Karpas-422 (cell line): ENCODE results near the gene TENM4. TPM values are rescaled to one million over a fixed set of nuclear protein-coding genes. Genes with fewer than 3 reads are reported as not detected.

ENCODE experiments used
- DNase-seq: peaks from one replicate; pipeline ENCODE4 v3.0.0-alpha.2; 2015
- H2AFZ ChIP-seq: fragments of 200-600 bp; sonication (generic); 2 replicates; pipeline ENCODE4 v1.6.1; 2014; ENCODE audit warnings: antibody characterized with exemption, low read length, mixed read lengths
- H3K27ac ChIP-seq: fragments of 200-600 bp; sonication (generic); 2 replicates; pipeline ENCODE4 v1.5.1; 2014; ENCODE audit warnings: mild to moderate bottlenecking, low read length, moderate library complexity
- H3K27me3 ChIP-seq: fragments of 200-600 bp; sonication (generic); 2 replicates; pipeline ENCODE4 v1.6.1; 2014; ENCODE audit warnings: low read length, mixed read lengths
- H3K36me3 ChIP-seq: fragments of 200-600 bp; sonication (generic); 2 replicates; pipeline ENCODE4 v1.6.1; 2014; ENCODE audit warnings: low read length, mixed read lengths; ENCODE audit not compliant: insufficient read depth
- H3K4me1 ChIP-seq: fragments of 200-600 bp; sonication (generic); 2 replicates; pipeline ENCODE4 v1.6.1; 2014; ENCODE audit warnings: mild to moderate bottlenecking, low read length, mixed read lengths
- H3K4me2 ChIP-seq: fragments of 200-600 bp; sonication (generic); 2 replicates; pipeline ENCODE4 v1.6.1; 2014; ENCODE audit warnings: low read length, low read depth, mild to moderate bottlenecking; ENCODE audit not compliant: poor library complexity, severe bottlenecking
- H3K4me3 ChIP-seq: fragments of 200-600 bp; sonication (generic); 2 replicates; pipeline ENCODE4 v1.5.1; 2014; ENCODE audit warnings: mild to moderate bottlenecking, antibody characterized with exemption, low read length, mixed read lengths
- H3K79me2 ChIP-seq: fragments of 200-600 bp; sonication (generic); 2 replicates; pipeline ENCODE4 v1.6.1; 2014; ENCODE audit warnings: mild to moderate bottlenecking, low read length, mixed read lengths
- H3K9ac ChIP-seq: fragments of 200-600 bp; sonication (generic); 2 replicates; pipeline ENCODE4 v1.6.0; 2014; ENCODE audit warnings: low read length
- H3K9me2 ChIP-seq: fragments of 200-600 bp; sonication (generic), shearing (Covaris generic); replicated peaks from 2 replicates; pipeline ENCODE4 v1.6.0; 2014; ENCODE audit warnings: mild to moderate bottlenecking, low read length, moderate library complexity; ENCODE audit not compliant: insufficient read depth
- H3K9me3 ChIP-seq: fragments of 300-700, 200-600 bp; sonication (generic); 2 replicates; pipeline ENCODE4 v1.6.1; 2014; ENCODE audit warnings: low read length, mixed read lengths
- H4K20me1 ChIP-seq: fragments of 200-600 bp; sonication (generic); 2 replicates; pipeline ENCODE4 v1.6.1; 2014; ENCODE audit warnings: mild to moderate bottlenecking, antibody characterized with exemption, low read length, low read depth; ENCODE audit not compliant: insufficient read depth
- total RNA-seq: library from RNA; depleted of rRNA; stranded (reverse); fragments of >200 nt; shearing (Covaris generic); gene quantifications from 2 replicates; pipeline ENCODE4 v1.2.3, GENCODE V29; 2014; ENCODE audit warnings: low replicate concordance

TENM4 gene
- total RNA-seq, 1 experiment from 2014 or later: not detected

GRCh38 chr11:79088967-79089366, 351.9 kb downstream of the TENM4 start:
- Histone ChIP-seq H2AFZ (no peak overlapping the region), H3K27ac (no peak overlapping the region), H3K36me3 (no peaks in the 10 kb centered on the region), H3K9me3 (no peaks in the 10 kb centered on the region), H3K9me2 (no peaks in the 10 kb centered on the region), H3K27me3 (no peaks in the 10 kb centered on the region), H3K79me2 (no peaks in the 10 kb centered on the region), H3K4me2 (no peak overlapping the region), H3K4me1 (no peaks in the 10 kb centered on the region), H3K4me3 (no peak overlapping the region), H3K9ac (no peak overlapping the region), H4K20me1 (no peaks in the 10 kb centered on the region)
- no peak for DNase-seq

- no peak overlapping the region for H2AFZ ChIP-seq
Observed at GRCh38 chr11:79087961-79088318, 352.9 kb downstream of the TENM4 start.

GRCh38 chr11:79087238-79087960, 353.4 kb downstream of the TENM4 start:
- Histone ChIP-seq H3K4me3 (no peak overlapping the region), H2AFZ (no peak overlapping the region), H3K79me2 (no peaks in the 10 kb centered on the region), H3K4me2 (no peak overlapping the region), H3K36me3 (no peaks in the 10 kb centered on the region), H4K20me1 (no peaks in the 10 kb centered on the region), H3K9ac (no peak overlapping the region), H3K27me3 (no peaks in the 10 kb centered on the region), H3K27ac (no peak overlapping the region), H3K9me3 (no peaks in the 10 kb centered on the region), H3K9me2 (no peaks in the 10 kb centered on the region), H3K4me1 (no peaks in the 10 kb centered on the region)
- DNase-seq: no peak

More at GRCh38 chr11:79087961-79088318, 352.9 kb downstream of the TENM4 start:
- H3K36me3 ChIP-seq: no peaks in the 10 kb centered on the region
- no peak for DNase-seq
- H3K27ac ChIP-seq: no peak overlapping the region
- no peak overlapping the region for H3K4me2 ChIP-seq
- H3K9me2 ChIP-seq: no peaks in the 10 kb centered on the region
- H3K4me3 ChIP-seq: no peak overlapping the region
- no peaks in the 10 kb centered on the region for H3K4me1 ChIP-seq
- H4K20me1 ChIP-seq: no peaks in the 10 kb centered on the region
- H3K9me3 ChIP-seq: no peaks in the 10 kb centered on the region
- H3K27me3 ChIP-seq: no peaks in the 10 kb centered on the region
- H3K79me2 ChIP-seq: no peaks in the 10 kb centered on the region
- H3K9ac ChIP-seq: no peak overlapping the region

GRCh38 chr11:79086056-79086455, 354.8 kb downstream of the TENM4 start:
- Histone ChIP-seq H3K36me3 (no peaks in the 10 kb centered on the region), H3K9ac (no peak overlapping the region), H3K9me3 (no peaks in the 10 kb centered on the region), H3K9me2 (no peaks in the 10 kb centered on the region), H3K4me2 (no peak overlapping the region), H3K27ac (no peak overlapping the region), H3K4me1 (no peaks in the 10 kb centered on the region), H3K79me2 (no peaks in the 10 kb centered on the region), H3K4me3 (no peak overlapping the region), H4K20me1 (no peaks in the 10 kb centered on the region), H2AFZ (no peak overlapping the region), H3K27me3 (no peaks in the 10 kb centered on the region)
- DNase-seq: no peak

GRCh38 chr11:79084382-79084781, 356.4 kb downstream of the TENM4 start:
- Histone ChIP-seq H3K9me3 (no peaks in the 10 kb centered on the region), H3K27ac (no peak overlapping the region), H2AFZ (no peak overlapping the region), H3K79me2 (no peaks in the 10 kb centered on the region), H3K4me1 (no peaks in the 10 kb centered on the region), H3K36me3 (no peaks in the 10 kb centered on the region), H3K27me3 (no peaks in the 10 kb centered on the region), H3K4me2 (no peak overlapping the region), H3K4me3 (no peak overlapping the region), H3K9ac (no peak overlapping the region), H4K20me1 (no peaks in the 10 kb centered on the region), H3K9me2 (no peaks in the 10 kb centered on the region)
- DNase-seq: no peak

- Histone ChIP-seq H2AFZ (no peak overlapping the region), H3K4me1 (no peaks in the 10 kb centered on the region), H3K4me2 (no peak overlapping the region), H3K36me3 (no peaks in the 10 kb centered on the region), H3K9ac (no peak overlapping the region), H3K9me2 (no peaks in the 10 kb centered on the region), H3K27ac (no peak overlapping the region), H3K9me3 (no peaks in the 10 kb centered on the region), H3K79me2 (no peaks in the 10 kb centered on the region), H3K4me3 (no peak overlapping the region), H4K20me1 (no peaks in the 10 kb centered on the region), H3K27me3 (no peaks in the 10 kb centered on the region)
- DNase-seq: no peak
Observed at GRCh38 chr11:79083352-79083751, 357.5 kb downstream of the TENM4 start.

- Histone ChIP-seq H3K9me3 (no peaks in the 10 kb centered on the region), H3K9me2 (no peaks in the 10 kb centered on the region), H3K36me3 (no peaks in the 10 kb centered on the region), H3K27me3 (no peaks in the 10 kb centered on the region), H4K20me1 (no peaks in the 10 kb centered on the region), H2AFZ (no peak overlapping the region), H3K4me2 (no peak overlapping the region), H3K4me1 (no peaks in the 10 kb centered on the region), H3K4me3 (no peak overlapping the region), H3K27ac (no peak overlapping the region), H3K79me2 (no peaks in the 10 kb centered on the region), H3K9ac (no peak overlapping the region)
- no peak for DNase-seq
Observed at GRCh38 chr11:79082907-79083306, 357.9 kb downstream of the TENM4 start.

- Histone ChIP-seq H4K20me1 (no peaks in the 10 kb centered on the region), H3K4me1 (no peaks in the 10 kb centered on the region), H3K36me3 (no peaks in the 10 kb centered on the region), H2AFZ (no peak overlapping the region), H3K4me2 (no peak overlapping the region), H3K9ac (no peak overlapping the region), H3K27ac (no peak overlapping the region), H3K4me3 (no peak overlapping the region), H3K9me2 (no peaks in the 10 kb centered on the region), H3K27me3 (no peaks in the 10 kb centered on the region), H3K9me3 (no peaks in the 10 kb centered on the region), H3K79me2 (no peaks in the 10 kb centered on the region)
- no peak for DNase-seq
Observed at GRCh38 chr11:79082280-79082679, 358.6 kb downstream of the TENM4 start.
